Hepatocyte (in vitro differentiated cells): ENCODE measurements around the gene STRA6.

Experiments
- EZH2 ChIP-seq: fragments of 200-600 bp; sonication (generic); IDR thresholded peaks from 2 replicates; pipeline ENCODE4 v1.6.1; 2016; ENCODE audit warnings: antibody characterized with exemption, mild to moderate bottlenecking, borderline replicate concordance
- TF ChIP-seq, protein P1 (sequence below): fragments of 200-600 bp; sonication (generic); IDR thresholded peaks from 2 replicates; pipeline ENCODE4 v1.5.1; 2016; ENCODE audit warnings: antibody characterized with exemption, mild to moderate bottlenecking; ENCODE audit not compliant: poor library complexity

DNA sequence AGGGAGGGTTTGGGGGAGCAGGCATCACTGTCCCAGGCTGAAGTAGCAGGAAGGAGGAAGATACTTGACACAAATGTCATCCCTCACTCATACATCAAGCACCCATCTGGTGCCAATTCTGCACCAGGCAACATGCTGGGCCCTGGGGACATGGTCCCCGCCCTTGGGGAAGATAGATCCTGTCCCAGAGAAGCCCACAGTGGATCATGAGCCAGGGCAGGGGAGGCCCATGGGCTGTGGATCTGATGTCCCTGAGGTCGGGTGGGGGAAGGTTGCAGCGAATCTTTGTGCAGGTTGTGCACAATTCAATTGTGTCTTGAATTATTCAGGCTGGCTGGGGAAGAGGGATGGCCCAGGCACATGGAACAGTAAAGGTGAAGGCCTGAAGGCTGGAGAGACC lies 27.1 kb upstream of the STRA6 start:
- TF ChIP-seq, protein P1, sequence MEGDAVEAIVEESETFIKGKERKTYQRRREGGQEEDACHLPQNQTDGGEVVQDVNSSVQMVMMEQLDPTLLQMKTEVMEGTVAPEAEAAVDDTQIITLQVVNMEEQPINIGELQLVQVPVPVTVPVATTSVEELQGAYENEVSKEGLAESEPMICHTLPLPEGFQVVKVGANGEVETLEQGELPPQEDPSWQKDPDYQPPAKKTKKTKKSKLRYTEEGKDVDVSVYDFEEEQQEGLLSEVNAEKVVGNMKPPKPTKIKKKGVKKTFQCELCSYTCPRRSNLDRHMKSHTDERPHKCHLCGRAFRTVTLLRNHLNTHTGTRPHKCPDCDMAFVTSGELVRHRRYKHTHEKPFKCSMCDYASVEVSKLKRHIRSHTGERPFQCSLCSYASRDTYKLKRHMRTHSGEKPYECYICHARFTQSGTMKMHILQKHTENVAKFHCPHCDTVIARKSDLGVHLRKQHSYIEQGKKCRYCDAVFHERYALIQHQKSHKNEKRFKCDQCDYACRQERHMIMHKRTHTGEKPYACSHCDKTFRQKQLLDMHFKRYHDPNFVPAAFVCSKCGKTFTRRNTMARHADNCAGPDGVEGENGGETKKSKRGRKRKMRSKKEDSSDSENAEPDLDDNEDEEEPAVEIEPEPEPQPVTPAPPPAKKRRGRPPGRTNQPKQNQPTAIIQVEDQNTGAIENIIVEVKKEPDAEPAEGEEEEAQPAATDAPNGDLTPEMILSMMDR: no peak
- no peak for TF ChIP-seq EZH2
